H1 (cell line): Measurements from ENCODE around the gene GABPB1. TPM values are rescaled to one million over a fixed set of nuclear protein-coding genes. Genes with fewer than 3 reads are reported as not detected.

Experiments
- CTCF ChIA-PET: fragments of 300-600 bp; sonication (Branson Sonifier 250); formaldehyde crosslinking; loops from one replicate; lab custom pipeline; 2021; ENCODE audit not compliant: partially characterized antibody; lab: Charles Lee
- POLR2A ChIA-PET: fragments of 300-600 bp; sonication (Branson Sonifier 250); formaldehyde crosslinking; loops from one replicate; lab custom pipeline; 2021; ENCODE audit warnings: inconsistent platforms; ENCODE audit not compliant: partially characterized antibody; lab: Charles Lee
- DNase-seq, 2 experiments: peaks; one replicate each; pipeline versions ENCODE4 v3.0.0 to v3.0.0-alpha.2; 2010 to 2022; ENCODE audit warnings: low spot score in 2 of 2, low read depth in 1 of 2, mixed read lengths in 1 of 2
- FAIRE-seq: peaks from 2 replicates; lab custom pipeline; 2011; peaks lifted over from hg19 to GRCh38; lab: Jason Lieb, UNC
- H2AFZ ChIP-seq: 2 replicates; pipeline ENCODE4 v1.8.1; 2012; ENCODE audit warnings: low read length, inconsistent platforms
- H2AK5ac ChIP-seq: 2 replicates; pipeline ENCODE4 v1.6.1; 2013; ENCODE audit warnings: low read depth, low read length
- H2BK120ac ChIP-seq: replicated peaks from 2 replicates; pipeline ENCODE3; 2013; ENCODE audit warnings: low read depth, low read length, inconsistent platforms
- H2BK12ac ChIP-seq: 2 replicates; pipeline ENCODE4 v1.6.1; 2013; ENCODE audit warnings: low read depth, low read length
- H2BK15ac ChIP-seq: 2 replicates; pipeline ENCODE4 v1.6.1; 2013; ENCODE audit warnings: low read length
- H2BK20ac ChIP-seq: 2 replicates; pipeline ENCODE4 v1.6.1; 2013; ENCODE audit warnings: low read length
- H2BK5ac ChIP-seq: 2 replicates; pipeline ENCODE4 v1.6.1; 2013; ENCODE audit warnings: low read depth, low read length
- H3K14ac ChIP-seq: 2 replicates; pipeline ENCODE4 v1.6.1; 2013; ENCODE audit warnings: inconsistent platforms; ENCODE audit not compliant: insufficient read length
- H3K18ac ChIP-seq: 2 replicates; pipeline ENCODE4 v1.6.1; 2013; ENCODE audit warnings: low read length; ENCODE audit errors: extremely low read depth
- H3K23ac ChIP-seq: 2 replicates; pipeline ENCODE4 v1.6.1; 2013; ENCODE audit warnings: inconsistent platforms; ENCODE audit not compliant: insufficient read length
- H3K23me2 ChIP-seq: 2 replicates; pipeline ENCODE4 v1.6.1; 2013; ENCODE audit warnings: low read depth, low read length
- H3K27ac ChIP-seq: 2 replicates; pipeline ENCODE4 v1.6.1; 2011; ENCODE audit warnings: low read depth, low read length, inconsistent platforms
- H3K27me3 ChIP-seq, 4 experiments: replicated peaks in 1 of 4; 1 replicate in 1 of 4; 2 replicates in 3 of 4; pipeline versions ENCODE4 v1.6.1 to v1.8.1; 2011 to 2013; ENCODE audit warnings: low read length in 3 of 4, mild to moderate bottlenecking in 3 of 4, inconsistent platforms in 2 of 4, mixed read lengths in 2 of 4, moderate library complexity in 1 of 4; ENCODE audit not compliant: control insufficient read depth in 3 of 4, insufficient read depth in 3 of 4; ENCODE audit errors: extremely low read depth in 1 of 4
- H3K36me3 ChIP-seq, 4 experiments: 2 replicates each; pipeline versions ENCODE4 v1.6.1 to v1.8.1; 2011 to 2013; ENCODE audit warnings: mild to moderate bottlenecking in 4 of 4, low read length in 3 of 4, moderate library complexity in 2 of 4, control low read depth in 1 of 4, inconsistent platforms in 1 of 4; ENCODE audit not compliant: insufficient read depth in 4 of 4, control insufficient read depth in 2 of 4
- H3K4ac ChIP-seq: replicated peaks from 2 replicates; pipeline ENCODE3; 2013; ENCODE audit warnings: low read length, low read depth, mixed read lengths, inconsistent platforms; ENCODE audit not compliant: insufficient read length
- H3K4me1 ChIP-seq, 4 experiments: replicated peaks in 1 of 4; 1 replicate in 1 of 4; 2 replicates in 3 of 4; pipeline versions ENCODE4 v1.6.1 to v1.8.1; 2011 to 2013; ENCODE audit warnings: low read length in 3 of 4, inconsistent platforms in 2 of 4, mixed read lengths in 1 of 4; ENCODE audit not compliant: insufficient read depth in 4 of 4, control insufficient read depth in 3 of 4
- H3K4me2 ChIP-seq, 2 experiments: 2 replicates each; pipeline versions ENCODE4 v1.6.1 to v1.8.1; 2011 to 2013; ENCODE audit warnings: low read depth in 2 of 2, low read length in 2 of 2, control low read depth in 1 of 2, inconsistent platforms in 1 of 2, mild to moderate bottlenecking in 1 of 2; ENCODE audit not compliant: insufficient read depth in 1 of 2
- H3K4me3 ChIP-seq, 4 experiments: fragments of 200-600, 300-600 bp in 1 of 4; sonication (generic), shearing (Covaris generic), sonication (Bioruptor Twin) in 1 of 4; 2 replicates each; pipeline versions ENCODE4 v1.5.1 to v1.8.1; 2011 to 2016; ENCODE audit warnings: low read length in 4 of 4, low read depth in 3 of 4, control low read depth in 2 of 4, inconsistent platforms in 2 of 4, mild to moderate bottlenecking in 2 of 4, mixed read lengths in 1 of 4, moderate library complexity in 1 of 4; ENCODE audit not compliant: insufficient read depth in 2 of 4; ENCODE audit errors: extremely low read depth in 1 of 4
- H3K56ac ChIP-seq: replicated peaks from 2 replicates; pipeline ENCODE3; 2013; ENCODE audit warnings: low read depth, mild to moderate bottlenecking, mixed read lengths, low read length, inconsistent platforms; ENCODE audit not compliant: insufficient read length
- H3K79me1 ChIP-seq: 2 replicates; pipeline ENCODE4 v1.6.1; 2013; ENCODE audit warnings: low read depth, low read length, control low read depth
- H3K79me2 ChIP-seq, 2 experiments: 2 replicates each; pipeline versions ENCODE4 v1.6.1 to v1.8.1; 2012 to 2013; ENCODE audit warnings: low read length in 2 of 2, mild to moderate bottlenecking in 2 of 2, inconsistent platforms in 1 of 2; ENCODE audit not compliant: insufficient read depth in 2 of 2, control insufficient read depth in 1 of 2
- H3K9ac ChIP-seq, 4 experiments: replicated peaks in 1 of 4; 1 replicate in 1 of 4; 2 replicates in 3 of 4; pipeline versions ENCODE4 v1.6.1 to v1.8.1; 2011 to 2013; ENCODE audit warnings: low read depth in 3 of 4, low read length in 3 of 4, control low read depth in 2 of 4, mild to moderate bottlenecking in 2 of 4, moderate library complexity in 2 of 4, inconsistent platforms in 1 of 4; ENCODE audit errors: extremely low read depth in 1 of 4
- H3K9me3 ChIP-seq, 2 experiments: 2 replicates each; pipeline versions ENCODE4 v1.6.1 to v1.8.1; 2012 to 2013; ENCODE audit warnings: mild to moderate bottlenecking in 2 of 2, moderate library complexity in 2 of 2, control low read depth in 1 of 2, inconsistent platforms in 1 of 2, low read depth in 1 of 2, low read length in 1 of 2, mixed read lengths in 1 of 2; ENCODE audit not compliant: insufficient read depth in 2 of 2
- H4K20me1 ChIP-seq, 2 experiments: replicated peaks in 1 of 2; 2 replicates each; pipeline versions ENCODE3 to v1.8.1; 2011 to 2013; ENCODE audit warnings: inconsistent platforms in 2 of 2, low read length in 2 of 2, mild to moderate bottlenecking in 1 of 2; ENCODE audit not compliant: insufficient read depth in 2 of 2, control insufficient read depth in 1 of 2
- H4K5ac ChIP-seq: 2 replicates; pipeline ENCODE4 v1.6.1; 2013; ENCODE audit warnings: low read length, low read depth, mixed read lengths, inconsistent platforms; ENCODE audit not compliant: insufficient read length
- H4K8ac ChIP-seq: 2 replicates; pipeline ENCODE4 v1.8.0; 2013; ENCODE audit warnings: mild to moderate bottlenecking, moderate library complexity, low read length, inconsistent platforms; ENCODE audit not compliant: insufficient read depth; ENCODE audit errors: extremely low read depth
- H4K91ac ChIP-seq: replicated peaks from 2 replicates; pipeline ENCODE3; 2013; ENCODE audit warnings: low read length, mixed read lengths, inconsistent platforms; ENCODE audit not compliant: insufficient read length
- ASH2L ChIP-seq: fragments of 200-600, 300-600 bp; sonication (generic); IDR thresholded peaks from one replicate; pipeline ENCODE4 v1.7.1; 2017; ENCODE audit warnings: low read length
- SRF ChIP-seq: IDR thresholded peaks from 2 replicates; pipeline ENCODE4 v1.6.1; 2011; ENCODE audit warnings: mild to moderate bottlenecking, low read depth, low read length, moderate library complexity
- WGBS, 2 experiments: shearing (Covaris generic) in 1 of 2; methylation state at CpG; one replicate each; pipeline versions ENCODE4 v1.1.6 to v1.1.7; 2013 to 2015; ENCODE audit warnings: low lambda C conversion rate in 2 of 2, mixed read lengths in 2 of 2, inconsistent platforms in 1 of 2, low coverage in 1 of 2, missing lambda C conversion rate in 1 of 2; ENCODE audit not compliant: insufficient replicate concordance in 2 of 2, insufficient coverage in 1 of 2, insufficient read length in 1 of 2; ENCODE audit errors: extremely low coverage in 1 of 2, missing lambda C conversion rate in 1 of 2; 5-methylcytosine and 5-hydroxymethylcytosine counted together
- polyA plus RNA-seq, 7 experiments: library from polyadenylated mRNA; depleted of rRNA in 3 of 7; stranded (reverse) in 5 of 7; unstranded in 2 of 7; fragments of >200 nt in 5 of 7; fragments of 200-250 nt in 2 of 7; gene quantifications; 1 replicate in 5 of 7; 2 replicates in 1 of 7; 4 replicates in 1 of 7; pipeline versions ENCODE4 v1.2.1 to v1.2.3, GENCODE V29; 2011 to 2013; ENCODE audit warnings: missing spikeins in 2 of 7, mixed read lengths in 2 of 7
- total RNA-seq: library from RNA; stranded (reverse); fragmentation: NEBNext Ultra II Directional; extraction: Animal tissue kit (Norgen Biotek cat#: 25700); gene quantifications from 2 replicates; pipeline ENCODE4 v1.2.1, GENCODE V29; 2021

GABPB1 gene
- total and polyA plus RNA-seq, 2 of the 8 experiments (the other 6 are each of a cell fraction or from before 2014, with no cell fraction given), result 24.5 to 32.3 TPM

DNA sequence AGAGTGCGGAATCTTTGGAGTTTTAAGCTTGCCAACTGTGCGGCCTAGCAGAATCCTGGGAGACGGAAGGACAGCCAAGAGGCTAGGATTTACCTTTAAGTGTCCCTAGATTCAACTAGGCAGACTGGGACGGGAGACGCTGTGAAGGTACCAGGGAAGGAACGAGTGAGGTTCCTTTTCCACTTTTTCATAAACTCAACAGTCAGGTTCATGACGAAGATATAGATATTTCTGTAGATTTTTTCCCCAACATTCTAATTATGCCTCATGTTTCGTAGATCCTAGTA is 564 bp upstream of the GABPB1 start:
- Histone ChIP-seq H3K79me1 (peaks cover 3% of the 10 kb centered on the region; the same call in 1 of the 2 replicates), H3K23ac (no peak overlapping the region), H2AK5ac (peak overlapping the region; percentile 100), H3K56ac (peak overlapping the region; percentile 73), H2BK12ac (peak overlapping the region; percentile 55; the same call in 1 of the 2 replicates), H3K4me1 (peaks cover 0 to 5% (median under 1%) of the 10 kb centered on the region in 4 experiments; a peak in 3 of 7 replicates), H4K8ac (peak overlapping the region; percentile 96; the same call in 1 of the 2 replicates), H2BK20ac (peak overlapping the region; percentile 61; the same call in 1 of the 2 replicates), H4K5ac (peak overlapping the region; percentile 73), H3K9me3 (no peaks in the 10 kb centered on the region), H3K36me3 (peaks cover 0 to 18% (median 3%) of the 10 kb centered on the region in 4 experiments; a peak in 4 of 8 replicates), H3K79me2 (peaks cover 30 to 71% of the 10 kb centered on the region in 2 experiments), H3K23me2 (0 out of 2 replicates have a peak, but pooled peaks cover 2% of the 10 kb centered on the region), H2BK5ac (peak overlapping the region; percentile 99), H3K27ac (peak overlapping the region; percentile 99), H3K4me2 (peak overlapping the region; percentile 79), H2BK120ac (no peak overlapping the region), H2BK15ac (no peak overlapping the region), H3K14ac (peak overlapping the region; percentile 44), H4K20me1 (peaks cover 0 to 3% of the 10 kb centered on the region in 2 experiments), H3K4me3 (peak overlapping the region; percentile 86 to 95 (median 92)), H3K18ac (peak overlapping the region; percentile 98), H3K4ac (peak overlapping the region; percentile 28), H2AFZ (no peak overlapping the region), H3K9ac (peak overlapping the region; percentile 92 to 100 (median 98)), H4K91ac (peak overlapping the region; percentile 31), H3K27me3 (no peaks in the 10 kb centered on the region)
- TF ChIP-seq SRF, result no peak
- peak; percentile 9 for TF ChIP-seq ASH2L
- DNase-seq (no peak), FAIRE-seq (no peak)
- WGBS, 2 experiments, result 2% methylated on average over 8 of the region's 8 CpGs; no CpG with 5 or more reads in 1 of the 2 experiments
- POLR2A ChIA-PET, result interaction anchor here (0.6 to 5.0 kb wide), 35 partner anchors 8 to 1273 kb away, joined by 3 to 34 read pairs (median 4); partner anchors contain the start of genes TRPM7 and USP8
- CTCF ChIA-PET, result no interaction called here
